Effector memory CD4-positive, alpha-beta T cell (primary cell): ENCODE measurements around the gene SCAMP3.

ENCODE experiments used
- DNase-seq, 3 donors: peaks; one replicate each; pipeline ENCODE4 v3.0.0-alpha.2; 2020
- H3K27ac ChIP-seq: 2 replicates; pipeline ENCODE4 v1.7.0; 2013; ENCODE audit warnings: mild to moderate bottlenecking, low read length, moderate library complexity; ENCODE audit not compliant: insufficient read depth, poor library complexity, severe bottlenecking
- H3K27me3 ChIP-seq: replicated peaks from 2 replicates; pipeline ENCODE4 v1.7.0; 2013; ENCODE audit warnings: mild to moderate bottlenecking, low read length; ENCODE audit not compliant: insufficient read depth, control insufficient read depth, poor library complexity, severe bottlenecking
- H3K36me3 ChIP-seq: 2 replicates; pipeline ENCODE4 v1.7.0; 2013; ENCODE audit warnings: mild to moderate bottlenecking, low read length, moderate library complexity; ENCODE audit not compliant: control insufficient read depth, insufficient read depth
- H3K4me1 ChIP-seq: 2 replicates; pipeline ENCODE4 v1.7.0; 2013; ENCODE audit warnings: low read length, mild to moderate bottlenecking; ENCODE audit not compliant: control insufficient read depth, insufficient read depth, poor library complexity, severe bottlenecking
- H3K4me3 ChIP-seq: 2 replicates; pipeline ENCODE4 v1.7.0; 2013; ENCODE audit warnings: low read length, low read depth, mild to moderate bottlenecking; ENCODE audit not compliant: insufficient read depth, poor library complexity, severe bottlenecking
- H3K9me3 ChIP-seq: 2 replicates; pipeline ENCODE4 v1.7.0; 2013; ENCODE audit warnings: mild to moderate bottlenecking, low read length, moderate library complexity; ENCODE audit not compliant: control insufficient read depth

Gene SCAMP3

GRCh38 chr1:155272466-155273342, 10.5 kb upstream of the SCAMP3 start:
- Histone ChIP-seq H3K4me1 (peaks cover 25% of the 10 kb centered on the region), H3K36me3 (peaks cover 28% of the 10 kb centered on the region), H3K27me3 (no peaks in the 10 kb centered on the region), H3K4me3 (peak overlapping the region; percentile 85), H3K27ac (peak overlapping the region; percentile 80), H3K9me3 (no peaks in the 10 kb centered on the region)
- no peak for DNase-seq

DNA sequence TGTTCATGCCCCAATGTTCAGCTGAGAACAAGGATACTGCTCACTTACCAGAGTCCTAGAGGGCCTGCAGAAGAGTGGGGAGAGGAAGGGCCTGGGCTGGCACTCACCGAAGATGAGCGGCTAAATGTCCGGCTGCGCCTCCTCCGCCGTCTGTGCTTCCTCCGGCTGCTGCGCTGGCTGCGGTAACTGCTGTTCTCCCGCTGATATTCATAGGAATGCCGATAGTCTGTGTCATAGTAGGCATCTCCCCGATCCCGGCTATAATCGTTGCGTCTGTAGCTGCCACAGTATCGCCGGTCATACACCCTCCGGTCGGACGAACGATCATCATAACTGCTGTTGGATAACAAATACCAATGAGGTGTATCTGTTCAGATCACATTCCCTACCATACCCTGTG, 7.2 kb upstream of the SCAMP3 start:
- peaks cover 56% of the 10 kb centered on the region for H3K36me3 ChIP-seq
- no peak overlapping the region for H3K27ac ChIP-seq

GRCh38 chr1:155268630-155269029, 6.5 kb upstream of the SCAMP3 start:
- no peak overlapping the region for H3K4me3 ChIP-seq
- no peaks in the 10 kb centered on the region for H3K9me3 ChIP-seq
- H3K36me3 ChIP-seq, result peaks cover 63% of the 10 kb centered on the region
- no peak overlapping the region for H3K27ac ChIP-seq
- peaks cover 9% of the 10 kb centered on the region for H3K4me1 ChIP-seq
- DNase-seq, result no peak
- no peaks in the 10 kb centered on the region for H3K27me3 ChIP-seq

More for the DNA sequence above, 7.2 kb upstream of the SCAMP3 start:
- Histone ChIP-seq H3K9me3 (no peaks in the 10 kb centered on the region), H3K27me3 (no peaks in the 10 kb centered on the region), H3K4me1 (peaks cover 12% of the 10 kb centered on the region), H3K4me3 (no peak overlapping the region)
- DNase-seq, result no peak

GRCh38 chr1:155267373-155267772, 5.2 kb upstream of the SCAMP3 start:
- H3K27ac ChIP-seq, result no peak overlapping the region

GRCh38 chr1:155266553-155266952, 4.4 kb upstream of the SCAMP3 start:
- no peak overlapping the region for H3K4me3 ChIP-seq
- no peak for DNase-seq
- H3K27me3 ChIP-seq, result no peaks in the 10 kb centered on the region
- no peak overlapping the region for H3K27ac ChIP-seq
- peaks cover 2% of the 10 kb centered on the region for H3K4me1 ChIP-seq
- peaks cover 67% of the 10 kb centered on the region for H3K36me3 ChIP-seq
- no peaks in the 10 kb centered on the region for H3K9me3 ChIP-seq

More at GRCh38 chr1:155267373-155267772, 5.2 kb upstream of the SCAMP3 start:
- Histone ChIP-seq H3K27me3 (no peaks in the 10 kb centered on the region), H3K36me3 (peaks cover 67% of the 10 kb centered on the region), H3K4me3 (no peak overlapping the region), H3K4me1 (peaks cover 2% of the 10 kb centered on the region), H3K9me3 (no peaks in the 10 kb centered on the region)
- DNase-seq, result no peak

- H3K27me3 ChIP-seq, result no peaks in the 10 kb centered on the region
- no peak overlapping the region for H3K4me3 ChIP-seq
- H3K36me3 ChIP-seq, result peaks cover 47% of the 10 kb centered on the region
- H3K27ac ChIP-seq, result no peak overlapping the region
- no peak for DNase-seq
- H3K9me3 ChIP-seq, result no peaks in the 10 kb centered on the region
- peaks cover 16% of the 10 kb centered on the region for H3K4me1 ChIP-seq
Measured at GRCh38 chr1:155263067-155263466, 907 bp upstream of the SCAMP3 start.

GRCh38 chr1:155261493-155261851, 688 bp downstream of the SCAMP3 start:
- peaks cover 16% of the 10 kb centered on the region for H3K4me1 ChIP-seq
- no peaks in the 10 kb centered on the region for H3K9me3 ChIP-seq
- peak overlapping the region; percentile 82 for H3K4me3 ChIP-seq
- no peaks in the 10 kb centered on the region for H3K27me3 ChIP-seq
- H3K36me3 ChIP-seq, result peaks cover 41% of the 10 kb centered on the region
- H3K27ac ChIP-seq, result peak overlapping the region; percentile 69
- DNase-seq, result peak in 1 of 3 donors; percentile 17

DNA sequence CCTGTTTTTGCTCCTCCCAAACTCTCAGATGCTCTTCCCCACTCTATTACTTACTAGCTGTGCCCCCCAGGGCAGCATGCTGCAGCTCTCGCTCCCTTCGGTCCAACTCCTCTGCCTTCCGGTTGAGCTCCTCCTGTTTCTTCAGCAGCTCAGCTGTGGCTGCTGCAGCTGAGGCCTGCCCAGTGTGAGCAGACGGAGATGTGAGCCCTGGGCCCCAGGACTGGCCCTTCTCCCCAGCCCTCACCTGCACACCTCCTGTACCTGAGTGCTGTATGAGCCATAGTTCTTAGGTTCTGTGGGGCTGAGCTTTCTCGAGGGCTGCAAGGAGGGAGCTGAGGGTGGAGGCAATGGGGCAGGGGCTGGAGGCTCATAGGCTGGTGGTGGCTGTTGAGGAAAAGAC, 1.9 kb downstream of the SCAMP3 start:
- H3K27me3 ChIP-seq, result no peaks in the 10 kb centered on the region
- H3K4me3 ChIP-seq, result no peak overlapping the region
- DNase-seq, result no peak
- H3K36me3 ChIP-seq, result peaks cover 36% of the 10 kb centered on the region
- H3K9me3 ChIP-seq, result no peaks in the 10 kb centered on the region
- peaks cover 23% of the 10 kb centered on the region for H3K4me1 ChIP-seq
- no peak overlapping the region for H3K27ac ChIP-seq

- Histone ChIP-seq H3K4me1 (peaks cover 24% of the 10 kb centered on the region), H3K4me3 (no peak overlapping the region), H3K27ac (no peak overlapping the region), H3K36me3 (peaks cover 18% of the 10 kb centered on the region), H3K27me3 (no peaks in the 10 kb centered on the region), H3K9me3 (no peaks in the 10 kb centered on the region)
- no peak for DNase-seq
Measured at GRCh38 chr1:155256058-155256852, 5.9 kb downstream of the SCAMP3 start.
